Measurements from ENCODE around the gene MPV17L2.
A peak's percentile ranks its signal among the peaks of the same experiment; 100 is the strongest.

The MPV17L2 gene

DNA sequence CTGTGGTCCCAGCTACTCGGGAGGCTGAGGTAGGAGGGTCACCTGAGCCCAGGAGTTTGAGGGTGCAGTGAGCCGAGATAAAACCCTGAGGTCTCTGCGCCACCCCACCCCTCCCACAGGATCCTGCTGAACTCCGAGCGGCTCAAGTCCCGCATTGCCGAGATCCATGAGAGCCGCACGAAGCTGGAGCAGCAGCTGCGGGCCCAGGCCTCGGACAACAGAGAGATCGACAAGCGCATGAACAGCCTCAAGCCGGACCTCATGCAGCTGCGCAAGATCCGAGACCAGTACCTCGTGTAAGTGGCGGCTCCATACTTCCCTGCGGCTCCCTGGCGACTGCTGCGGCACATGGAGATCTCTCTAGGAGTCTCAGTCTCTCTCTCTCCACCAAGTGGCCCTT lies 26.0 kb upstream of the MPV17L2 start:
- TF ChIP-seq, protein P1, sequence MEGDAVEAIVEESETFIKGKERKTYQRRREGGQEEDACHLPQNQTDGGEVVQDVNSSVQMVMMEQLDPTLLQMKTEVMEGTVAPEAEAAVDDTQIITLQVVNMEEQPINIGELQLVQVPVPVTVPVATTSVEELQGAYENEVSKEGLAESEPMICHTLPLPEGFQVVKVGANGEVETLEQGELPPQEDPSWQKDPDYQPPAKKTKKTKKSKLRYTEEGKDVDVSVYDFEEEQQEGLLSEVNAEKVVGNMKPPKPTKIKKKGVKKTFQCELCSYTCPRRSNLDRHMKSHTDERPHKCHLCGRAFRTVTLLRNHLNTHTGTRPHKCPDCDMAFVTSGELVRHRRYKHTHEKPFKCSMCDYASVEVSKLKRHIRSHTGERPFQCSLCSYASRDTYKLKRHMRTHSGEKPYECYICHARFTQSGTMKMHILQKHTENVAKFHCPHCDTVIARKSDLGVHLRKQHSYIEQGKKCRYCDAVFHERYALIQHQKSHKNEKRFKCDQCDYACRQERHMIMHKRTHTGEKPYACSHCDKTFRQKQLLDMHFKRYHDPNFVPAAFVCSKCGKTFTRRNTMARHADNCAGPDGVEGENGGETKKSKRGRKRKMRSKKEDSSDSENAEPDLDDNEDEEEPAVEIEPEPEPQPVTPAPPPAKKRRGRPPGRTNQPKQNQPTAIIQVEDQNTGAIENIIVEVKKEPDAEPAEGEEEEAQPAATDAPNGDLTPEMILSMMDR (IDR thresholded peaks at IDR 0.05; ENCODE audit: borderline replicate concordance, control extremely low read depth, extremely low read depth, insufficient read depth, missing control alignments), result no peak
- no peak for DNase-seq (ENCODE audit: low spot score)
- in situ Hi-C loops (cut with MboI; ENCODE audit: low sequenced_read_pairs, unreplicated experiment), result no loop called here

DNA sequence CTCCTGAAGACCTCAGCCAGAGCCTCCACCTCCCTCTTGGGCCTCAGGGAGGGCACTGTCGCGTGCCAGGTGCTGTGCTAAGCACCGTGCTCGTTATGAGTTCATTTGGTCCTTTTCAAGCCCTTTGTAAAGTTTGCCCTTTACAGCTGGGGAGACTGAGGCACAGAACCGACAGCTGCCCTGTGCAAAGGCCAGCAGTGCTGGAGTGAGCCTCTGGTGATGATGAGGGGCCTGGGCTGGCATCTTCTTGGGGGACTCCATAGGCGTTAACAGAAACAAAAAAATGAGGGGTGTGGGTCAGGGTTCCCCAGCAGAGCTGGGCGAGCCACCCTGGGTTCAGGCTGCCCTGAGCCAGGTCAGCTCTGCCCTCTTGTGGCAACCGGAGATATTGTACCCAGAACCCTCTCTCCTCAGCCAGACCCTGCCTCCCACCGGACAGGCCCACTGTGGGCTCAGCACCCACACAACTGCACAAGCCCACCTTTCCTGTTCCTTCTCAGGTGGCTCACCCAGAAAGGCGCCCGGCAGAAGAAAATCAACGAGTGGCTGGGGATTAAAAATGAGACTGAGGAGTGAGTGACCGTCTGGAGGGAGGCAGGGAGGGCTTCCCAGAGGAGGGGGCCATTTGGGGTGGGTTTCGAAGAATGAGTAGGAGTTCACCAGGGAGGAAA lies 24.9 kb upstream of the MPV17L2 start:
- peak; percentile 92 for DNase-seq (ENCODE audit: low spot score)
- TF ChIP-seq, protein P1 (IDR thresholded peaks at IDR 0.05; ENCODE audit: borderline replicate concordance, control extremely low read depth, extremely low read depth, insufficient read depth, missing control alignments), result peak; percentile 76
- in situ Hi-C loops (cut with MboI; ENCODE audit: low sequenced_read_pairs, unreplicated experiment), result no loop called here

DNA sequence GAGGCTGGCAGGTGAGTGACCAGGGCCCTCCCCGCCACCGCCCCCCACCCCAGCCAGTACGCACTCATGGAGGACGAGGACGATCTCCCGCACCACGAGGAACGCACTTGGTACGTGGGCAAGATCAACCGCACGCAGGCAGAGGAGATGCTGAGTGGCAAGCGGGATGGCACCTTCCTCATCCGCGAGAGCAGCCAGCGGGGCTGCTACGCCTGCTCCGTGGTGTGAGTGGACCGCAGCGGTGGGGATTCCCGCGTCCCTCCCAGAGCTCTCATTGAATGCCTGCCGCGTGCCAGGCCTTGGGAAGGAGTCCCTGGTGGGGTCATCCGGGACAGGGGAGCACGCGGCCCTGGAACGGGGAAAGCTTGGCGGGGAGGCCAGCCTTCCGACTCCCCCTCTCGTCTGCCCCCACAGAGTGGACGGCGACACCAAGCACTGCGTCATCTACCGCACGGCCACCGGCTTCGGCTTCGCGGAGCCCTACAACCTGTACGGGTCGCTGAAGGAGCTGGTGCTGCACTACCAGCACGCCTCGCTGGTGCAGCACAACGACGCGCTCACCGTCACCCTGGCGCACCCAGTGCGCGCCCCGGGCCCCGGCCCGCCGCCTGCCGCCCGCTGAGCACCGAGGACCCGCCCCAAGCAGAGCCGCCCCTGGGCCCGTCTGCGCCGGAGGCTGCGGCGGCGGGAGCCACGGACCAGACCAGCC lies 24.2 kb upstream of the MPV17L2 start:
- TF ChIP-seq, protein P1 (IDR thresholded peaks at IDR 0.05; ENCODE audit: borderline replicate concordance, control extremely low read depth, extremely low read depth, insufficient read depth, missing control alignments), result no peak
- in situ Hi-C loops (cut with MboI; ENCODE audit: low sequenced_read_pairs, unreplicated experiment), result no loop called here
- no peak for DNase-seq (ENCODE audit: low spot score)

DNA sequence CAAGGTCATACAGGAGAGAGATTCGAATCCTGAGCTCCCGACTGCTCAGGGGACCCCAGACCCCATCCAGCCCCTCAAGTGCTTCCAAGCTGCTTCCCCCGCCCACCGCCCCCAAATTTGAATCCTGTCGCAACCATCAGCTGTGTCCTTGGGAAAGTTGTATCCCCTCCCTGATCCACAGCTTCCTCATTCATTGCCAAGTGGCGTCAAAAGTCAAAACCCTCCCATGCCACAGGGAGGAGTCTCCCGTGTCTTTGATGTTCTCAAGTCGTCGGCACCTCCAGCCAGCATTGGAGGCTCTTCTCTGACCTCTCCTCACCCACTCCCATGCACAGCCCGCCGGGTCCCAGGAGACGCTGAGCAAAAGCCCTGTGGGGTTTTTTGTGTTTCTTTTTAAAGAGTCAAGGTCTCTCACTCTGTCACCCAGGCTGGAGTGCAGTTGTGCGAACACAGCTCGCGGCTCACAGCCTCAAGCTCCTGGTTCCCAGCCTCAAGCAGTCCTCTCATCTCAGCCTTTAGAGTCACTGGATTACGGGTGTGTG lies 22.2 kb upstream of the MPV17L2 start:
- TF ChIP-seq, protein P1 (IDR thresholded peaks at IDR 0.05; ENCODE audit: borderline replicate concordance, control extremely low read depth, extremely low read depth, insufficient read depth, missing control alignments), result no peak
- in situ Hi-C loops (cut with MboI; ENCODE audit: low sequenced_read_pairs, unreplicated experiment), result no loop called here
- DNase-seq (ENCODE audit: low spot score), result peak; percentile 85

DNA sequence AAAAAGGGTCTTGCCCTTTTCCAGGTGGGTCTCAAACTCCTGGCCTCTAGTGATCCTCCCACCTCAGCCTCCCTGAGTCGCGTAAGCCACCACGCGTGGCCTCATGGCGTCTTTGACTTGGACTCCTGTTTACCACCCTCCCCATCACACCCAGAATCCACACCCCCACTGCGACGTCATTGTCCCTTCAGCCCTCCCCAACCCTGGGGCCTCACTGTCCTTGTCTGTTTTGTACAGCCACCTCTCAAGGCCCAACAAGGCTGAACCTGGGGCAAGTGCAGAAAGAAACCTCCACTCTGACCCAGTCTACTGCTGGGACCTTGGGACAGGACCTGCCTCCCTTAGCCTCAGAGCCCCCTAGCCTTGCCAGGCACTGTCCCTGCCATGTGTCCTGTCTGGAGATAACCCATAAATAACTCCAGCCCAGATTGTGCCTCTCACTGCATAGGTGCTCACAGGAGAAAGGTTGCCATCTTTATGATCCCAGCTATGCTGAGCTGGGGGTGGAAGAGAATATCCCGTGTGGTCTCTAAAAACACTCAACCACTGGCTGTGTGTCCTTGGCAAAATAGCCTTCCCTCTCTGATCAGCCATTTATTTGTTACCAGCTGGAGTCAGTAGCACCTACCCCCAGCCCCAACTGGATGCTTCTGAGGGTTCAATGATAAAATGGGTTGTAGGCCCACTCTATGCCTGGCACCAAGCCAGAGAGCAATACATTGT lies 21.3 kb upstream of the MPV17L2 start:
- TF ChIP-seq, protein P1 (IDR thresholded peaks at IDR 0.05; ENCODE audit: borderline replicate concordance, control extremely low read depth, extremely low read depth, insufficient read depth, missing control alignments), result no peak
- in situ Hi-C loops (cut with MboI; ENCODE audit: low sequenced_read_pairs, unreplicated experiment), result no loop called here
- peak; percentile 65 for DNase-seq (ENCODE audit: low spot score)

DNA sequence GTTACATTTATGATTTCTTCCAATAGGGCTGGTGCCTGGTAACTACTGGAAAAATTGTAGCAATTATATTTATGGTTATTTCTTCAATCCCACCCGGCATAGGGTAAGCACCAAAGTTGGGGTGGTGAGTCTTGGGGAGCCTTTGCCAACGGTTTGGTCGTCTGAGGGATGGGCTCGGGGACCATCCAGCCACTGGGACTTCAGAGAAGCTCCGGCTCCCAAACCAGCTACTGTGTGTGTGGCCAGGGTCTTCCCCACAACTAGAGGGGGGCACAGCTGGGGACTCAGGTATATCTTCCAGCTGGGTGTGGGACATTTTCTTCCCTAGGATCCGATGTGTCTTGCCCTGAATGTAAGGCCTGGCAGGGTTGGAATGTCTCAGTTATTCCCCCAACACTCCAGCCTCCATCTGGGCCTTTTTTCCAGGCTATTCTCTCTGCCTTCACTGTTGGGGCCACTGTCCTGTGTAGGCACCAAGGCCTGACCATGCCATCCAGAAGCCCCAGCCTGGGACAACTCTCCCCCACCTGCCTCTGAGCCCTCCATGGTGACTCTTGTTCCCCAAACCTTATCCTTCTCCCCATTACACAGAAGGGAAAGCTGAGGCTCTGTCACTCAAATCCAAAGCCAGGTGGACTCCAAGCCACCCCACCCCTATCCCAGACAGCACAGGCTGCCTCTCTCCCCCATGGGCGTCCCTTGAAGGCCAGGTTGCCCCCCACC lies 20.5 kb upstream of the MPV17L2 start:
- no peak for DNase-seq (ENCODE audit: low spot score)
- TF ChIP-seq, protein P1 (IDR thresholded peaks at IDR 0.05; ENCODE audit: borderline replicate concordance, control extremely low read depth, extremely low read depth, insufficient read depth, missing control alignments), result no peak
- in situ Hi-C loops (cut with MboI; ENCODE audit: low sequenced_read_pairs, unreplicated experiment), result no loop called here

Data from GM13976 (cell line).